Measurements from ENCODE around the gene HK1.
"Not testable (repeated sequence)": the region's sequence is repeated elsewhere in the genome, so short reads cannot be mapped to it uniquely, and the experiment has no call there.

The HK1 gene

GRCh38 chr10:69303632-69304051 is 25.3 kb downstream of the HK1 start:
- Mint-ChIP-seq H3K4me3 (no peak overlapping the region), H3K9me3 (no peaks in the 10 kb centered on the region), H3K36me3 (ENCODE audit: insufficient read depth) (no peaks in the 10 kb centered on the region), H3K4me1 (ENCODE audit: low read depth in 2 of 2) (no peaks in the 10 kb centered on the region), H3K27me3 (peaks cover 0 to 7% of the 10 kb centered on the region in 2 donors), H3K27ac (no peak overlapping the region)
- DNase-seq (no peak), ATAC-seq (replicated peaks) (no peak)

- Mint-ChIP-seq H3K4me3 (no peak overlapping the region), H3K36me3 (ENCODE audit: insufficient read depth) (no peaks in the 10 kb centered on the region), H3K27me3 (peaks cover 0 to 7% of the 10 kb centered on the region in 2 donors), H3K27ac (no peak overlapping the region), H3K9me3 (no peaks in the 10 kb centered on the region), H3K4me1 (ENCODE audit: low read depth in 2 of 2) (no peaks in the 10 kb centered on the region)
- DNase-seq: no peak
- ATAC-seq (replicated peaks): no peak
These were observed 28.1 kb downstream of the HK1 start for GRCh38 chr10:69306421-69306820.

- ATAC-seq (replicated peaks): no peak
- H3K9me3 Mint-ChIP-seq: no peaks in the 10 kb centered on the region
- no peak overlapping the region for H3K27ac Mint-ChIP-seq
- H3K4me3 Mint-ChIP-seq: no peak overlapping the region
- no peak for DNase-seq
- H3K27me3 Mint-ChIP-seq: peaks cover 0 to 7% of the 10 kb centered on the region in 2 donors
- H3K4me1 Mint-ChIP-seq (ENCODE audit: low read depth in 2 of 2): no peaks in the 10 kb centered on the region
- H3K36me3 Mint-ChIP-seq (ENCODE audit: insufficient read depth): no peaks in the 10 kb centered on the region
These were observed 29.1 kb downstream of the HK1 start for GRCh38 chr10:69307434-69307833.

GRCh38 chr10:69308304-69308703 is 30.0 kb downstream of the HK1 start:
- H3K27me3 Mint-ChIP-seq; ATAC-seq (replicated peaks); H3K4me3 Mint-ChIP-seq: not testable (repeated sequence)

GRCh38 chr10:69311309-69311708 is 33.0 kb downstream of the HK1 start:
- H3K4me1 Mint-ChIP-seq (ENCODE audit: low read depth in 2 of 2): no peaks in the 10 kb centered on the region
- no peaks in the 10 kb centered on the region for H3K36me3 Mint-ChIP-seq (ENCODE audit: insufficient read depth)
- ATAC-seq (replicated peaks): no peak
- peak overlapping the region in 1 of 2 donors; percentile 3 for H3K27ac Mint-ChIP-seq
- H3K27me3 Mint-ChIP-seq: no peaks in the 10 kb centered on the region
- no peak for DNase-seq
- H3K4me3 Mint-ChIP-seq: no peak overlapping the region
- H3K9me3 Mint-ChIP-seq: no peaks in the 10 kb centered on the region

More at GRCh38 chr10:69308304-69308703, 30.0 kb downstream of the HK1 start:
- H3K4me1 Mint-ChIP-seq (ENCODE audit: low read depth in 2 of 2); H3K27ac Mint-ChIP-seq; H3K9me3 Mint-ChIP-seq; H3K36me3 Mint-ChIP-seq (ENCODE audit: insufficient read depth); DNase-seq: not testable (repeated sequence)

GRCh38 chr10:69312528-69312927 is 34.2 kb downstream of the HK1 start:
- H3K27ac Mint-ChIP-seq: no peak overlapping the region
- peaks cover 3% of the 10 kb centered on the region in 2 donors for H3K4me1 Mint-ChIP-seq (ENCODE audit: low read depth in 2 of 2)
- H3K36me3 Mint-ChIP-seq (ENCODE audit: insufficient read depth): no peaks in the 10 kb centered on the region
- H3K4me3 Mint-ChIP-seq: no peak overlapping the region
- H3K9me3 Mint-ChIP-seq: no peaks in the 10 kb centered on the region
- DNase-seq: no peak
- ATAC-seq (replicated peaks): no peak
- H3K27me3 Mint-ChIP-seq: no peaks in the 10 kb centered on the region

- Mint-ChIP-seq H3K9me3 (no peaks in the 10 kb centered on the region), H3K4me3 (no peak overlapping the region), H3K27ac (peak overlapping the region in 1 of 2 donors; percentile 7), H3K36me3 (ENCODE audit: insufficient read depth) (peaks cover 6% of the 10 kb centered on the region), H3K4me1 (ENCODE audit: low read depth in 2 of 2) (peaks cover 14 to 17% of the 10 kb centered on the region in 2 donors), H3K27me3 (no peaks in the 10 kb centered on the region)
- ATAC-seq (replicated peaks) (no peak), DNase-seq (no peak)
These were observed 36.8 kb downstream of the HK1 start for GRCh38 chr10:69315100-69315542.

- DNase-seq (no peak), ATAC-seq (replicated peaks) (no peak)
- Mint-ChIP-seq H3K27me3 (no peaks in the 10 kb centered on the region), H3K36me3 (ENCODE audit: insufficient read depth) (peaks cover 6% of the 10 kb centered on the region), H3K4me3 (no peak overlapping the region), H3K9me3 (no peaks in the 10 kb centered on the region), H3K4me1 (ENCODE audit: low read depth in 2 of 2) (peaks cover 19 to 20% of the 10 kb centered on the region in 2 donors), H3K27ac (peak overlapping the region in 1 of 2 donors; percentile 7)
These were observed 37.5 kb downstream of the HK1 start for GRCh38 chr10:69315610-69316312.

GRCh38 chr10:69316313-69317059 is 38.2 kb downstream of the HK1 start:
- Mint-ChIP-seq H3K4me1 (ENCODE audit: low read depth in 2 of 2) (peaks cover 24 to 27% of the 10 kb centered on the region in 2 donors), H3K27me3 (no peaks in the 10 kb centered on the region), H3K27ac (no peak overlapping the region), H3K36me3 (ENCODE audit: insufficient read depth) (peaks cover 6% of the 10 kb centered on the region), H3K9me3 (no peaks in the 10 kb centered on the region), H3K4me3 (no peak overlapping the region)
- DNase-seq (no peak), ATAC-seq (replicated peaks) (no peak)

- Mint-ChIP-seq H3K36me3 (ENCODE audit: insufficient read depth) (peaks cover 6% of the 10 kb centered on the region), H3K27ac (peak overlapping the region; percentile 89 to 95), H3K9me3 (no peaks in the 10 kb centered on the region), H3K4me1 (ENCODE audit: low read depth in 2 of 2) (peaks cover 27 to 32% of the 10 kb centered on the region in 2 donors), H3K4me3 (peak overlapping the region; percentile 98 to 99), H3K27me3 (no peaks in the 10 kb centered on the region)
- ATAC-seq (replicated peaks) (no peak), DNase-seq (no peak)
These were observed 38.9 kb downstream of the HK1 start for GRCh38 chr10:69317175-69317604.

GRCh38 chr10:69317626-69318105 is 39.4 kb downstream of the HK1 start:
- peak overlapping the region; percentile 98 to 99 for H3K4me3 Mint-ChIP-seq
- ATAC-seq (replicated peaks): no peak
- H3K4me1 Mint-ChIP-seq (ENCODE audit: low read depth in 2 of 2): peaks cover 27 to 34% of the 10 kb centered on the region in 2 donors
- H3K36me3 Mint-ChIP-seq (ENCODE audit: insufficient read depth): peaks cover 6% of the 10 kb centered on the region
- H3K27ac Mint-ChIP-seq: peak overlapping the region; percentile 89 to 95
- no peaks in the 10 kb centered on the region for H3K27me3 Mint-ChIP-seq
- H3K9me3 Mint-ChIP-seq: no peaks in the 10 kb centered on the region
- no peak for DNase-seq

GRCh38 chr10:69318106-69318866 is 40.0 kb downstream of the HK1 start:
- Mint-ChIP-seq H3K4me1 (ENCODE audit: low read depth in 2 of 2) (peaks cover 27 to 35% of the 10 kb centered on the region in 2 donors), H3K4me3 (peak overlapping the region; percentile 98 to 99), H3K27me3 (no peaks in the 10 kb centered on the region), H3K27ac (peak overlapping the region; percentile 89 to 95), H3K36me3 (ENCODE audit: insufficient read depth) (peaks cover 8% of the 10 kb centered on the region), H3K9me3 (no peaks in the 10 kb centered on the region)
- peak; percentile 87 for ATAC-seq (replicated peaks)
- DNase-seq: peak; percentile 89 to 93 (median 91)

Data from effector memory CD8-positive, alpha-beta T cell (primary cell).